C4-2B (cell line): ENCODE results near the gene NSUN4.

ENCODE experiments used
- CTCF ChIP-seq: fragments of 450-650 bp; conservative IDR thresholded peaks from 2 replicates; pipeline ENCODE4 v1.5.1; 2017; ENCODE audit warnings: mild to moderate bottlenecking
- ZFX ChIP-seq: fragments of 450-650 bp; IDR thresholded peaks from 2 replicates; pipeline ENCODE4 v1.6.1; 2017

DNA sequence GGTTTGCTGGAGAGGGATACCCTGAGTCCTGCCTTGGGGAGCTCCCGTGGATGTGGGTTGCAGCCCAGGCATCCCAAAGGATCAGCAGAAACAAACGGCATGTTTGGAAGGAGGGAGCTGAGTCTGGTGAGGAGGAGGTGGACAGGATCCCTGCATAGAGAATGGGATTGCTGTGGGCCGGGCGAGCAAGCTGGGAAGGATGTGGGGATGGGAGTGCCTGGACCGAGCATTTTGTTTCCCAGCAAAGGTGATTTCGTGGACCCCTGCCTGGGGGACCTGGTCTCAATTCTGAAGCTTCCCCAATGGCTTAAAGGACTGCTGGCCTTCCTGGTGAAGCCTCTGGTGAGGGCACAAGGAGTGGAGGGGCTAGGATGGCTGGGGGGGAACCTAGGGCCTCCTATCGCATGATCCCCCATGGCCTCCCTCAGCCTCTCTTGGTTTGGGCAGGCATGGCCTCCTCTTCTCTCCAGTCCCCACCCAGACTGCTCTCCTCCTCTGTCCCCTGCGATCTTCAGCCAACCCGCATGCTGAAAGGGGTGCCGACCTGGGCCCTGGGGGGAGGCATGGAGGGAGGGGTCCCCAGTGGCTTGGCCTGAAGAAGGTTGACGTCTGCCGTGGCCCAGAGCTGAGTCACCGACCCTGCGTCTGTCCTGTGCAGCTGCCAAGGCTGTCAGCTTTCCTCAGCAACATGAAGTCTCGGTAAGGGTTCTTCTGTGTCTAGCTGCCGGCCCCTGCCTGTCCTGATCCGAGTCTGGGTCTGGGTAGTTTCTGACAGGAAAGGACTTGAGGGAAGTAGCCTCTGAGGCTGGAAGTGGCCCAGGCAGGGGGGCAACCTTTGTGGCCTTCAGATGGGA lies 69.8 kb downstream of the NSUN4 start:
- TF ChIP-seq ZFX: no peak
- TF ChIP-seq CTCF: no peak
